Measurements from ENCODE around the gene ZFR2. TPM values are rescaled to one million over a fixed set of nuclear protein-coding genes. Genes with fewer than 3 reads are reported as not detected.

The ZFR2 gene
- total RNA-seq, 1 experiment from 2014 or later: not detected

GRCh38 chr19:3780786-3781304 lies 88.0 kb downstream of the ZFR2 start:
- Histone ChIP-seq H3K9ac (ENCODE audit: low read length) (no peak overlapping the region), H3K79me2 (ENCODE audit: low read length) (no peaks in the 10 kb centered on the region), H3K36me3 (ENCODE audit: low read depth, low read length) (no peaks in the 10 kb centered on the region), H3K9me2 (replicated peaks; ENCODE audit: low read length) (no peaks in the 10 kb centered on the region), H3K27me3 (ENCODE audit: low read length) (no peaks in the 10 kb centered on the region), H3K27ac (ENCODE audit: low read length) (no peak overlapping the region), H3K9me3 (ENCODE audit: low read length) (0 out of 2 replicates have a peak, but pooled peaks cover 13% of the 10 kb centered on the region), H3F3A (ENCODE audit: low read length, unreplicated experiment) (no peaks in the 10 kb centered on the region), H3K4me2 (ENCODE audit: low read length) (no peak overlapping the region), H3K4me3 (ENCODE audit: low read length) (no peak overlapping the region), H3K4me1 (ENCODE audit: insufficient read depth, low read length) (no peaks in the 10 kb centered on the region), H4K20me1 (ENCODE audit: low read length) (no peaks in the 10 kb centered on the region), H2AFZ (ENCODE audit: low read length) (no peak overlapping the region)
- intact Hi-C loops (cut with micrococcal nuclease): no loop called here
- no TSS peak for BruUV-seq (replicated peaks)
- TF ChIP-seq EZH2phosphoT487 (IDR thresholded peaks at IDR 0.05; ENCODE audit: borderline replicate concordance, low read length) (no peak), CTCF (conservative IDR thresholded peaks at IDR 0.05; ENCODE audit: low read depth, low read length) (no peak), EZH2 (IDR thresholded peaks at IDR 0.05; ENCODE audit: low read length, unreplicated experiment) (no peak)
- POLR2A ChIA-PET (ENCODE audit: unreplicated experiment): no interaction called here
- DNase-seq (peak; percentile 4), ATAC-seq (no peak)
- CTCF ChIA-PET: no interaction called here

GRCh38 chr19:3778899-3779723 lies 89.7 kb downstream of the ZFR2 start:
- POLR2A ChIA-PET (ENCODE audit: unreplicated experiment): no interaction called here
- no TSS peak for BruUV-seq (replicated peaks)

GRCh38 chr19:3778104-3778867 lies 90.6 kb downstream of the ZFR2 start:
- ATAC-seq: no peak
- BruUV-seq (replicated peaks): no TSS peak
- H4K20me1 ChIP-seq (ENCODE audit: low read length): no peaks in the 10 kb centered on the region
- no peak overlapping the region for H3K9ac ChIP-seq (ENCODE audit: low read length)
- intact Hi-C loops (cut with micrococcal nuclease): no loop called here
- no peak for DNase-seq
- H3K4me1 ChIP-seq (ENCODE audit: insufficient read depth, low read length): no peaks in the 10 kb centered on the region
- TF ChIP-seq CTCF (conservative IDR thresholded peaks at IDR 0.05; ENCODE audit: low read depth, low read length): no peak
- no peak for TF ChIP-seq EZH2 (IDR thresholded peaks at IDR 0.05; ENCODE audit: low read length, unreplicated experiment)
- TF ChIP-seq EZH2phosphoT487 (IDR thresholded peaks at IDR 0.05; ENCODE audit: borderline replicate concordance, low read length): no peak
- POLR2A ChIA-PET (ENCODE audit: unreplicated experiment): no interaction called here
- H3K36me3 ChIP-seq (ENCODE audit: low read depth, low read length): no peaks in the 10 kb centered on the region
- CTCF ChIA-PET: interaction anchor here (0.5 kb wide), 1 partner anchor 574 kb away, joined by 3 read pairs; no protein-coding TSS in a partner anchor
- no peak overlapping the region for H3K27ac ChIP-seq (ENCODE audit: low read length)
- no peak overlapping the region for H3K4me3 ChIP-seq (ENCODE audit: low read length)
- no peak overlapping the region for H2AFZ ChIP-seq (ENCODE audit: low read length)
- no peaks in the 10 kb centered on the region for H3K27me3 ChIP-seq (ENCODE audit: low read length)
- no peaks in the 10 kb centered on the region for H3F3A ChIP-seq (ENCODE audit: low read length, unreplicated experiment)
- 0 out of 2 replicates have a peak, but pooled peaks cover 13% of the 10 kb centered on the region for H3K9me3 ChIP-seq (ENCODE audit: low read length)
- H3K9me2 ChIP-seq (replicated peaks; ENCODE audit: low read length): no peaks in the 10 kb centered on the region
- no peaks in the 10 kb centered on the region for H3K79me2 ChIP-seq (ENCODE audit: low read length)
- no peak overlapping the region for H3K4me2 ChIP-seq (ENCODE audit: low read length)

More at GRCh38 chr19:3778899-3779723, 89.7 kb downstream of the ZFR2 start:
- H3F3A ChIP-seq (ENCODE audit: low read length, unreplicated experiment): no peaks in the 10 kb centered on the region
- H3K9ac ChIP-seq (ENCODE audit: low read length): no peak overlapping the region
- no peaks in the 10 kb centered on the region for H4K20me1 ChIP-seq (ENCODE audit: low read length)
- H3K9me2 ChIP-seq (replicated peaks; ENCODE audit: low read length): no peaks in the 10 kb centered on the region
- no peaks in the 10 kb centered on the region for H3K36me3 ChIP-seq (ENCODE audit: low read depth, low read length)
- no peak for DNase-seq
- H3K27me3 ChIP-seq (ENCODE audit: low read length): no peaks in the 10 kb centered on the region
- no peak for ATAC-seq
- CTCF ChIA-PET: interaction anchor here (0.5 kb wide), 1 partner anchor 573 kb away, joined by 3 read pairs; no protein-coding TSS in a partner anchor
- H2AFZ ChIP-seq (ENCODE audit: low read length): no peak overlapping the region
- H3K9me3 ChIP-seq (ENCODE audit: low read length): 0 out of 2 replicates have a peak, but pooled peaks cover 13% of the 10 kb centered on the region
- H3K4me2 ChIP-seq (ENCODE audit: low read length): no peak overlapping the region
- H3K4me3 ChIP-seq (ENCODE audit: low read length): no peak overlapping the region
- no peak for TF ChIP-seq EZH2phosphoT487 (IDR thresholded peaks at IDR 0.05; ENCODE audit: borderline replicate concordance, low read length)
- H3K79me2 ChIP-seq (ENCODE audit: low read length): no peaks in the 10 kb centered on the region
- H3K27ac ChIP-seq (ENCODE audit: low read length): no peak overlapping the region
- intact Hi-C loops (cut with micrococcal nuclease): no loop called here
- H3K4me1 ChIP-seq (ENCODE audit: insufficient read depth, low read length): no peaks in the 10 kb centered on the region
